GM10847 (cell line): ENCODE measurements around the gene TSGA10.

Experiments
- POLR2A ChIP-seq: IDR thresholded peaks from 2 replicates; pipeline ENCODE4 v1.6.1; 2011; ENCODE audit not compliant: insufficient read length; ENCODE audit errors: extremely low read depth

The TSGA10 gene

GRCh38 chr2:99154643-99155536 is at the start of gene TSGA10, which contains the start of gene LIPT1:
Gene TSGA10 (minus strand): TSS chr2:99154942. CDS start chr2:99109439, 45,503 bp downstream.
Gene LIPT1 (plus strand): TSS chr2:99154967. CDS start chr2:99161958, 6,991 bp downstream.
- TF ChIP-seq POLR2A, result peak; percentile 81

GRCh38 chr2:99201959-99202678 is 47.4 kb upstream of the TSGA10 start:
- TF ChIP-seq POLR2A, result no peak

GRCh38 chr2:99200076-99200800 is 45.5 kb upstream of the TSGA10 start:
- no peak for TF ChIP-seq POLR2A

- TF ChIP-seq POLR2A, result no peak
These were observed 43.5 kb upstream of the TSGA10 start for GRCh38 chr2:99198103-99198841.

GRCh38 chr2:99190548-99190947 is 35.8 kb upstream of the TSGA10 start:
- TF ChIP-seq POLR2A, result no peak

GRCh38 chr2:99188357-99188756 is 33.6 kb upstream of the TSGA10 start:
- TF ChIP-seq POLR2A, result no peak

GRCh38 chr2:99187011-99187410 is 32.3 kb upstream of the TSGA10 start:
- TF ChIP-seq POLR2A, result no peak

- no peak for TF ChIP-seq POLR2A
These were observed 30.1 kb upstream of the TSGA10 start for GRCh38 chr2:99184811-99185210.

- TF ChIP-seq POLR2A, result no peak
These were observed 28.3 kb upstream of the TSGA10 start for GRCh38 chr2:99183025-99183424.

- TF ChIP-seq POLR2A, result no peak
These were observed 26.9 kb upstream of the TSGA10 start for GRCh38 chr2:99181624-99182000.

- peak; percentile 83 for TF ChIP-seq POLR2A
These were observed 26.2 kb upstream of the TSGA10 start, which contains the start of the genes MITD1 and MRPL30 for GRCh38 chr2:99180755-99181623. Gene MITD1 (minus strand): TSS chr2:99181058. CDS start chr2:99180981, 77 bp downstream. Gene MRPL30 (plus strand): TSS chr2:99181184. CDS start chr2:99186204, 5,020 bp downstream.

- no peak for TF ChIP-seq POLR2A
These were observed 16.8 kb upstream of the TSGA10 start for GRCh38 chr2:99171377-99172140.

GRCh38 chr2:99169534-99169933 is 14.8 kb upstream of the TSGA10 start:
- no peak for TF ChIP-seq POLR2A
